ENCODE measurements around the gene VPS33B. TPM values are rescaled to one million over a fixed set of nuclear protein-coding genes. Genes with fewer than 3 reads are reported as not detected.

Gene VPS33B
- total and polyA plus RNA-seq, 2 of the 13 experiments (the other 11 are each of a cell fraction or from before 2014, with no cell fraction given), result 15.8 to 16.5 TPM

DNA sequence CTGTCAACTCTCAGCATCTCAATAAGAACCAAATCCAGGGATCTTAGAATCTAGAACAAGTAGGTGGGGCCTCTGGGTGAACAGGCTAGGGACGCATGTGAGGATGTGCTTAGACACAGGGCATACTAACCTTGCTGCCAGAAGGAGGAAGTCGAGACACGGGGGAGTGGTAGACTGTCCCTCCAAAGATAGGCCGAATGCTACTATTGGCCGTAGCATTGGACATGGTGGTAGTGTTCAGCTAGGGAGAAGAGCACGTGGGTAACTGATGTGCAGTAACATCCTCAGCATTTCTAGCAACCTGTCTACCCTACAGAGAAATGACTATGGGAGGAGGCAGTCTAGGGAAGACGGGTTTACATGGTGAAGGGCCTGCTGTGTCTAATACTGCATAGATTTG is 52.1 kb downstream of the VPS33B start (continued):
- TF ChIP-seq, protein P1, sequence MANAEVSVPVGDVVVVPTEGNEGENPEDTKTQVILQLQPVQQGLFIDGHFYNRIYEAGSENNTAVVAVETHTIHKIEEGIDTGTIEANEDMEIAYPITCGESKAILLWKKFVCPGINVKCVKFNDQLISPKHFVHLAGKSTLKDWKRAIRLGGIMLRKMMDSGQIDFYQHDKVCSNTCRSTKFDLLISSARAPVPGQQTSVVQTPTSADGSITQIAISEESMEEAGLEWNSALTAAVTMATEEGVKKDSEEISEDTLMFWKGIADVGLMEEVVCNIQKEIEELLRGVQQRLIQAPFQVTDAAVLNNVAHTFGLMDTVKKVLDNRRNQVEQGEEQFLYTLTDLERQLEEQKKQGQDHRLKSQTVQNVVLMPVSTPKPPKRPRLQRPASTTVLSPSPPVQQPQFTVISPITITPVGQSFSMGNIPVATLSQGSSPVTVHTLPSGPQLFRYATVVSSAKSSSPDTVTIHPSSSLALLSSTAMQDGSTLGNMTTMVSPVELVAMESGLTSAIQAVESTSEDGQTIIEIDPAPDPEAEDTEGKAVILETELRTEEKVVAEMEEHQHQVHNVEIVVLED (CRISPR knock-in tag; IDR thresholded peaks at IDR 0.05; ENCODE audit: borderline replicate concordance), result no peak

DNA sequence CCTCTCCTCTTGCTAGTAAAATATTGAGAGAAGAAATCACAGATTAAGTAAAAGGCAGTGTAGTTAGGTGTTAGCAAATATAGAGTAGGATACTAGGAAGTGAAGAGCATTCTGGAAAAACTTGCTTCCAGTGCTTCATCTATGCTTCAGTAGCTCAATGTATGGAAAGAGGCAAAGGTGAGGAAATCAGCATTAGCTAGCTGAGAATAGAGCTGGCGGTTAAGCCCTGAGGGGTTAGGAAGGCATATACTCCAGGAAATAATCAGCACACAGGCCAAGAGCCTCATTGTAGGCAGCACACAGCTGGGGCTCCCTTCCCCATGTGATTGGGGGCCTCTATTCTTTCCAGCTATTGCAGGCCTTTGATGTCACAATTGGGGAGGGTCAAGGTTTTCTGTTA is 54.0 kb downstream of the VPS33B start:
- TF ChIP-seq ZNF367 (CRISPR knock-in tag; IDR thresholded peaks at IDR 0.05; ENCODE audit: borderline replicate concordance), result no peak
- TF ChIP-seq, protein P2, sequence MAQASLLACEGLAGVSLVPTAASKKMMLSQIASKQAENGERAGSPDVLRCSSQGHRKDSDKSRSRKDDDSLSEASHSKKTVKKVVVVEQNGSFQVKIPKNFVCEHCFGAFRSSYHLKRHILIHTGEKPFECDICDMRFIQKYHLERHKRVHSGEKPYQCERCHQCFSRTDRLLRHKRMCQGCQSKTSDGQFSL (CRISPR knock-in tag; IDR thresholded peaks at IDR 0.05), result no peak
- no peak for TF ChIP-seq TBL1XR1 (IDR thresholded peaks at IDR 0.05; ENCODE audit: borderline replicate concordance, low read length, partially characterized antibody)
- TF ChIP-seq SNAPC2 (CRISPR knock-in tag; IDR thresholded peaks at IDR 0.05), result no peak
- TF ChIP-seq, protein P3, sequence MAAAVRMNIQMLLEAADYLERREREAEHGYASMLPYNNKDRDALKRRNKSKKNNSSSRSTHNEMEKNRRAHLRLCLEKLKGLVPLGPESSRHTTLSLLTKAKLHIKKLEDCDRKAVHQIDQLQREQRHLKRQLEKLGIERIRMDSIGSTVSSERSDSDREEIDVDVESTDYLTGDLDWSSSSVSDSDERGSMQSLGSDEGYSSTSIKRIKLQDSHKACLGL (CRISPR knock-in tag; IDR thresholded peaks at IDR 0.05), result no peak
- TF ChIP-seq ZNF460 (CRISPR knock-in tag; IDR thresholded peaks at IDR 0.05; ENCODE audit: borderline replicate concordance), result no peak
- no peak for TF ChIP-seq ZNF776 (CRISPR knock-in tag; IDR thresholded peaks at IDR 0.05)
- TF ChIP-seq, protein P4, sequence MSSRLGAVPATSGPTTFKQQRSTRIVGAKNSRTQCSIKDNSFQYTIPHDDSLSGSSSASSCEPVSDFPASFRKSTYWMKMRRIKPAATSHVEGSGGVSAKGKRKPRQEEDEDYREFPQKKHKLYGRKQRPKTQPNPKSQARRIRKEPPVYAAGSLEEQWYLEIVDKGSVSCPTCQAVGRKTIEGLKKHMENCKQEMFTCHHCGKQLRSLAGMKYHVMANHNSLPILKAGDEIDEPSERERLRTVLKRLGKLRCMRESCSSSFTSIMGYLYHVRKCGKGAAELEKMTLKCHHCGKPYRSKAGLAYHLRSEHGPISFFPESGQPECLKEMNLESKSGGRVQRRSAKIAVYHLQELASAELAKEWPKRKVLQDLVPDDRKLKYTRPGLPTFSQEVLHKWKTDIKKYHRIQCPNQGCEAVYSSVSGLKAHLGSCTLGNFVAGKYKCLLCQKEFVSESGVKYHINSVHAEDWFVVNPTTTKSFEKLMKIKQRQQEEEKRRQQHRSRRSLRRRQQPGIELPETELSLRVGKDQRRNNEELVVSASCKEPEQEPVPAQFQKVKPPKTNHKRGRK (CRISPR knock-in tag; IDR thresholded peaks at IDR 0.05), result no peak
- Histone ChIP-seq H3K9me3 (ENCODE audit: low read length) (no peaks in the 10 kb centered on the region), H3K27ac (ENCODE audit: extremely low read length, insufficient read depth, low read length) (no peak overlapping the region), H3K4me2 (ENCODE audit: low read depth, low read length) (no peak overlapping the region), H3K9ac (ENCODE audit: insufficient read depth, low read depth, low read length) (no peak overlapping the region), H2AFZ (ENCODE audit: low read length) (no peak overlapping the region), H3K4me1 (ENCODE audit: insufficient read depth, low read length) (no peaks in the 10 kb centered on the region), H4K20me1 (ENCODE audit: insufficient read depth, low read length) (no peaks in the 10 kb centered on the region; the same call in 1 of the 2 replicates), H3K4me3 (replicated peaks in 1 of 3; ENCODE audit: insufficient read depth in 1 of 3, low read depth in 2 of 3, low read length in 3 of 3) (no peak overlapping the region), H3K27me3 (ENCODE audit: control insufficient read depth in 1 of 2, insufficient read depth in 2 of 2, low read length in 2 of 2) (no peaks in the 10 kb centered on the region), H3K36me3 (replicated peaks in 1 of 2; ENCODE audit: control insufficient read depth in 1 of 2, insufficient read depth in 2 of 2, low read length in 2 of 2) (peaks cover 17 to 66% of the 10 kb centered on the region in 2 experiments), H3K79me2 (ENCODE audit: insufficient read depth, low read length) (no peaks in the 10 kb centered on the region)
- CTCF ChIA-PET (ENCODE audit: low intra/inter-chr PET ratio, low total read pairs), result no interaction called here
- no TSS peak for BruUV-seq (replicated peaks)
- intact Hi-C loops (cut with micrococcal nuclease; ENCODE audit: unreplicated experiment) (no loop called here), in situ Hi-C loops (cut with HindIII; ENCODE audit: extremely low pct_ligation_motif_present, low pct_unique_long_range_greater_than_20kb) (no loop called here)
- FAIRE-seq (no peak), ATAC-seq (no peak), DNase-seq (ENCODE audit: low spot score) (no peak)
- 100% methylated on average over 1 of the region's 1 CpG for WGBS (ENCODE audit: low lambda C conversion rate)
- POLR2A ChIA-PET, result no interaction called here
